GM23338 (cell line): ENCODE data around the gene GAB2. TPM values are rescaled to one million over a fixed set of nuclear protein-coding genes. Genes with fewer than 3 reads are reported as not detected.
"Not testable (repeated sequence)": the region's sequence is repeated elsewhere in the genome, so short reads cannot be mapped to it uniquely, and the experiment has no call there.

Experiments
- ATAC-seq: fragments of 200-7000 bp; cut with Tn5 transposase; 3 replicates; pipeline ENCODE4 v1.9.1; 2020
- DNase-seq: peaks from one replicate; pipeline ENCODE4 v3.0.0-alpha.2; 2015; ENCODE audit warnings: low spot score
- H2AFZ ChIP-seq: fragments of 200-600 bp; sonication (generic); 2 replicates; pipeline ENCODE4 v1.8.0; 2016; ENCODE audit warnings: antibody characterized with exemption, mild to moderate bottlenecking, moderate library complexity
- H3F3A ChIP-seq: fragments of 200-600 bp; sonication (generic); replicated peaks from 2 replicates; pipeline ENCODE4 v1.8.0; 2017; ENCODE audit warnings: antibody characterized with exemption, mixed run types, low read depth
- H3K27ac ChIP-seq: fragments of 200-600 bp; sonication (generic); 2 replicates; pipeline ENCODE4 v1.6.1; 2016; ENCODE audit warnings: low read depth
- H3K27me3 ChIP-seq: fragments of 200-600 bp; sonication (generic); 2 replicates; pipeline ENCODE4 v1.8.0; 2016; ENCODE audit warnings: mild to moderate bottlenecking, mixed run types, moderate library complexity; ENCODE audit not compliant: insufficient read depth
- H3K36me3 ChIP-seq: fragments of 200-600 bp; sonication (generic); 2 replicates; pipeline ENCODE4 v1.8.0; 2016; ENCODE audit warnings: mild to moderate bottlenecking; ENCODE audit not compliant: insufficient read depth
- H3K4me1 ChIP-seq: fragments of 200-600 bp; sonication (generic); 2 replicates; pipeline ENCODE4 v1.8.0; 2016; ENCODE audit warnings: mild to moderate bottlenecking, moderate library complexity; ENCODE audit not compliant: insufficient read depth
- H3K4me2 ChIP-seq: fragments of 200-600 bp; sonication (generic); 2 replicates; pipeline ENCODE4 v1.7.1; 2017; ENCODE audit warnings: mixed run types
- H3K4me3 ChIP-seq: fragments of 200-600 bp; sonication (generic); 2 replicates; pipeline ENCODE4 v1.6.1; 2016; ENCODE audit warnings: mixed run types
- H3K79me2 ChIP-seq: fragments of 200-600 bp; sonication (generic); replicated peaks from 2 replicates; pipeline ENCODE4 v1.8.0; 2017; ENCODE audit warnings: mild to moderate bottlenecking; ENCODE audit not compliant: insufficient read depth
- H3K9me2 ChIP-seq: fragments of 200-600 bp; sonication (generic); 2 replicates; pipeline ENCODE4 v1.8.0; 2017; ENCODE audit not compliant: insufficient read depth
- H4K20me1 ChIP-seq: fragments of 200-600 bp; sonication (generic); replicated peaks from 2 replicates; pipeline ENCODE4 v1.8.0; 2017; ENCODE audit warnings: mild to moderate bottlenecking; ENCODE audit not compliant: insufficient read depth
- H3K27ac Mint-ChIP-seq: 2 replicates; pipeline ENCODE4 v1.8.0; 2020; ENCODE audit warnings: inconsistent platforms, mild to moderate bottlenecking, moderate library complexity, mixed read lengths
- H3K27me3 Mint-ChIP-seq: 3 replicates; pipeline ENCODE4 v1.8.0; 2022; ENCODE audit warnings: low read depth, mild to moderate bottlenecking, moderate library complexity, mixed read lengths, inconsistent platforms; ENCODE audit not compliant: insufficient read depth, poor library complexity
- H3K36me3 Mint-ChIP-seq: 3 replicates; pipeline ENCODE4 v1.8.0; 2021; ENCODE audit warnings: low read depth, mild to moderate bottlenecking, inconsistent platforms, moderate library complexity, mixed read lengths
- H3K4me1 Mint-ChIP-seq: 3 replicates; pipeline ENCODE4 v1.8.0; 2020; ENCODE audit warnings: mild to moderate bottlenecking, inconsistent platforms, mixed read lengths
- H3K4me3 Mint-ChIP-seq: 3 replicates; pipeline ENCODE4 v1.8.0; 2021; ENCODE audit warnings: moderate library complexity, mild to moderate bottlenecking, inconsistent platforms, mixed read lengths
- H3K9me3 Mint-ChIP-seq: 3 replicates; pipeline ENCODE4 v1.8.0; 2020; ENCODE audit warnings: moderate library complexity, mild to moderate bottlenecking, inconsistent platforms, mixed read lengths
- CREB1 ChIP-seq: fragments of 250-450 bp; sonication (Bioruptor Pico); IDR thresholded peaks from 2 replicates; pipeline ENCODE4 v1.5.0; 2020; ENCODE audit warnings: low read depth, mild to moderate bottlenecking, moderate library complexity
- EZH2phosphoT487 ChIP-seq: fragments of 200-600 bp; sonication (generic); IDR thresholded peaks from one replicate; pipeline ENCODE4 v1.8.1; 2018; ENCODE audit warnings: antibody characterized with exemption; ENCODE audit not compliant: unreplicated experiment
- NANOG ChIP-seq: IDR thresholded peaks from 2 replicates; pipeline ENCODE4 v1.6.1; 2016; ENCODE audit warnings: antibody characterized with exemption, borderline replicate concordance
- REST ChIP-seq: IDR thresholded peaks from one replicate; pipeline ENCODE4 v1.6.1; 2018; ENCODE audit warnings: antibody characterized with exemption; ENCODE audit not compliant: unreplicated experiment
- ZNF331 ChIP-seq: fragments of 250-450 bp; sonication (Bioruptor Pico); IDR thresholded peaks from 2 replicates; pipeline ENCODE4 v1.5.0; 2020; ENCODE audit warnings: low read depth, mild to moderate bottlenecking, moderate library complexity
- polyA plus RNA-seq: library from polyadenylated mRNA; unstranded; fragments of >200 nt; fragmentation: Nextera tagmentation; extraction: Ambion mirVana; gene quantifications from 2 replicates; pipeline ENCODE4 v1.2.1, GENCODE V29; 2016
- total RNA-seq: library from RNA; depleted of rRNA; stranded (reverse); fragments of >200 nt; shearing (Covaris generic); gene quantifications from 2 replicates; pipeline ENCODE4 v1.2.3, GENCODE V29; 2014
- TF ChIP-seq, protein P1 (sequence below): fragments of 250-450 bp; sonication (Bioruptor Pico); IDR thresholded peaks from 2 replicates; pipeline ENCODE4 v1.5.0; 2020; ENCODE audit warnings: mild to moderate bottlenecking, moderate library complexity

The GAB2 gene
- total and polyA plus RNA-seq, 2 experiments from 2014 or later: 2.0 to 10.8 TPM

DNA sequence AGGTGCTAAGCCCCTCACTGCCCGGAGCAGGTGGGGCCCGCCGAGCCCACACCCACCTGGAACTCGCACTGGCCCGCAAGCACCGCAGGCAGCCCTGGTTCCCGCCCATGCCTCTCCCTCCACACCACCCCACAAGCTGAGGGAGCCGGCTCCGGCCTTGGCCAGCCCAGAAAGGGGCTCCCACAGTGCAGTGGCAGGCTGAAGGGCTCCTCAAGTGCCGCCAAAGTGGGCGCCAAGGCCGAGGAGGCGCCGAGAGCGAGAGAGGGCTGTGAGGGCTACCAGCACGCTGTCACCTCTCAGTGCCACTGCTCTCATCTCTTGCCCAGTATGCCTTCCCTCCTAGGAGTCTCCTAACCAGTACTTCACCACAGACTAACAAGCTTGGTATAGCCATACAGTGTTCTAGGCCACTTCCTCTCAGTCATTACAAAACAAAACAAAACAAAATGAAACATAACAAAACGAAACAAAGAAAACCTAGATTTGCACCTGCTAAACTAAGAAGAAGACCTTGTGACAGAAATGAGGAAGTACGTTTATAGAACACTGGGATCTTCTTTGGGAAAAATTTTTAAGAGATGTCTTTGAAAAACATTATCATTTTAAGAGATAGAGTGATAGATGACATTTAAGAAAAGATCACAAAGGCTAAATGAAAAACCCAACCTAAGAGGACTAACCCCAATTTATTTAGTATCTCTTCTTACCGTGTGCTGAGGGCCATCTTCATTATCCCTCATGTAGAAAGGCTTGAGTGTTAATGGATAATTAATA is 47.7 kb upstream of the GAB2 start (continued):
- TF ChIP-seq, protein P1, sequence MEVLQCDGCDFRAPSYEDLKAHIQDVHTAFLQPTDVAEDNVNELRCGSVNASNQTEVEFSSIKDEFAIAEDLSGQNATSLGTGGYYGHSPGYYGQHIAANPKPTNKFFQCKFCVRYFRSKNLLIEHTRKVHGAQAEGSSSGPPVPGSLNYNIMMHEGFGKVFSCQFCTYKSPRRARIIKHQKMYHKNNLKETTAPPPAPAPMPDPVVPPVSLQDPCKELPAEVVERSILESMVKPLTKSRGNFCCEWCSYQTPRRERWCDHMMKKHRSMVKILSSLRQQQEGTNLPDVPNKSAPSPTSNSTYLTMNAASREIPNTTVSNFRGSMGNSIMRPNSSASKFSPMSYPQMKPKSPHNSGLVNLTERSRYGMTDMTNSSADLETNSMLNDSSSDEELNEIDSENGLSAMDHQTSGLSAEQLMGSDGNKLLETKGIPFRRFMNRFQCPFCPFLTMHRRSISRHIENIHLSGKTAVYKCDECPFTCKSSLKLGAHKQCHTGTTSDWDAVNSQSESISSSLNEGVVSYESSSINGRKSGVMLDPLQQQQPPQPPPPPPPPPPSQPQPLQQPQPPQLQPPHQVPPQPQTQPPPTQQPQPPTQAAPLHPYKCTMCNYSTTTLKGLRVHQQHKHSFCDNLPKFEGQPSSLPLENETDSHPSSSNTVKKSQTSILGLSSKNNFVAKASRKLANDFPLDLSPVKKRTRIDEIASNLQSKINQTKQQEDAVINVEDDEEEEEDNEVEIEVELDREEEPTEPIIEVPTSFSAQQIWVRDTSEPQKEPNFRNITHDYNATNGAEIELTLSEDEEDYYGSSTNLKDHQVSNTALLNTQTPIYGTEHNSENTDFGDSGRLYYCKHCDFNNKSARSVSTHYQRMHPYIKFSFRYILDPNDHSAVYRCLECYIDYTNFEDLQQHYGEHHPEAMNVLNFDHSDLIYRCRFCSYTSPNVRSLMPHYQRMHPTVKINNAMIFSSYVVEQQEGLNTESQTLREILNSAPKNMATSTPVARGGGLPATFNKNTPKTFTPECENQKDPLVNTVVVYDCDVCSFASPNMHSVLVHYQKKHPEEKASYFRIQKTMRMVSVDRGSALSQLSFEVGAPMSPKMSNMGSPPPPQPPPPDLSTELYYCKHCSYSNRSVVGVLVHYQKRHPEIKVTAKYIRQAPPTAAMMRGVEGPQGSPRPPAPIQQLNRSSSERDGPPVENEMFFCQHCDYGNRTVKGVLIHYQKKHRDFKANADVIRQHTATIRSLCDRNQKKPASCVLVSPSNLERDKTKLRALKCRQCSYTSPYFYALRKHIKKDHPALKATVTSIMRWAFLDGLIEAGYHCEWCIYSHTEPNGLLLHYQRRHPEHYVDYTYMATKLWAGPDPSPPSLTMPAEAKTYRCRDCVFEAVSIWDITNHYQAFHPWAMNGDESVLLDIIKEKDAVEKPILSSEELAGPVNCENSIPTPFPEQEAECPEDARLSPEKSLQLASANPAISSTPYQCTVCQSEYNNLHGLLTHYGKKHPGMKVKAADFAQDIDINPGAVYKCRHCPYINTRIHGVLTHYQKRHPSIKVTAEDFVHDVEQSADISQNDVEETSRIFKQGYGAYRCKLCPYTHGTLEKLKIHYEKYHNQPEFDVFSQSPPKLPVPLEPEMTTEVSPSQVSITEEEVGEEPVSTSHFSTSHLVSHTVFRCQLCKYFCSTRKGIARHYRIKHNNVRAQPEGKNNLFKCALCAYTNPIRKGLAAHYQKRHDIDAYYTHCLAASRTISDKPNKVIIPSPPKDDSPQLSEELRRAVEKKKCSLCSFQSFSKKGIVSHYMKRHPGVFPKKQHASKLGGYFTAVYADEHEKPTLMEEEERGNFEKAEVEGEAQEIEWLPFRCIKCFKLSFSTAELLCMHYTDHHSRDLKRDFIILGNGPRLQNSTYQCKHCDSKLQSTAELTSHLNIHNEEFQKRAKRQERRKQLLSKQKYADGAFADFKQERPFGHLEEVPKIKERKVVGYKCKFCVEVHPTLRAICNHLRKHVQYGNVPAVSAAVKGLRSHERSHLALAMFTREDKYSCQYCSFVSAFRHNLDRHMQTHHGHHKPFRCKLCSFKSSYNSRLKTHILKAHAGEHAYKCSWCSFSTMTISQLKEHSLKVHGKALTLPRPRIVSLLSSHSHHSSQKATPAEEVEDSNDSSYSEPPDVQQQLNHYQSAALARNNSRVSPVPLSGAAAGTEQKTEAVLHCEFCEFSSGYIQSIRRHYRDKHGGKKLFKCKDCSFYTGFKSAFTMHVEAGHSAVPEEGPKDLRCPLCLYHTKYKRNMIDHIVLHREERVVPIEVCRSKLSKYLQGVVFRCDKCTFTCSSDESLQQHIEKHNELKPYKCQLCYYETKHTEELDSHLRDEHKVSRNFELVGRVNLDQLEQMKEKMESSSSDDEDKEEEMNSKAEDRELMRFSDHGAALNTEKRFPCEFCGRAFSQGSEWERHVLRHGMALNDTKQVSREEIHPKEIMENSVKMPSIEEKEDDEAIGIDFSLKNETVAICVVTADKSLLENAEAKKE (CRISPR knock-in tag): no peak
- TF ChIP-seq CREB1 (no peak), EZH2phosphoT487 (no peak), ZNF331 (CRISPR knock-in tag) (no peak), NANOG (no peak), REST (no peak)

- H3K9me2 ChIP-seq, ATAC-seq, H3K4me2 ChIP-seq, H3K4me1 Mint-ChIP-seq, H3K27ac Mint-ChIP-seq, H3K79me2 ChIP-seq, DNase-seq, H3K9me3 Mint-ChIP-seq, H3K4me3 Mint-ChIP-seq, H3K4me3 ChIP-seq, H2AFZ ChIP-seq, H3K27me3 Mint-ChIP-seq, H4K20me1 ChIP-seq, H3K27me3 ChIP-seq, H3K27ac ChIP-seq, H3K4me1 ChIP-seq, H3F3A ChIP-seq: not testable (repeated sequence)
- H3K36me3 Mint-ChIP-seq: peaks cover 54% of the 10 kb centered on the region
- H3K36me3 ChIP-seq: peaks cover 21% of the 10 kb centered on the region
Measured at GRCh38 chr11:78464787-78465168, 47.2 kb upstream of the GAB2 start.
